Neural cell (in vitro differentiated cells): ENCODE measurements around the gene RBM4B. TPM values are rescaled to one million over a fixed set of nuclear protein-coding genes. Genes with fewer than 3 reads are reported as not detected.

Source experiments
- H2AFZ ChIP-seq: fragments of 200-600, 300-800 bp; sonication (generic), shearing (Covaris generic); 2 replicates; pipeline ENCODE4 v1.6.0; 2014; ENCODE audit warnings: low read depth, mild to moderate bottlenecking, antibody characterized with exemption, low read length, moderate library complexity
- H3F3A ChIP-seq: fragments of 200-600 bp; shearing (Covaris generic); 2 replicates; pipeline ENCODE4 v1.6.1; 2016; ENCODE audit warnings: mild to moderate bottlenecking, moderate library complexity, mixed read lengths, antibody characterized with exemption, low read length; ENCODE audit not compliant: insufficient read depth, poor library complexity, severe bottlenecking
- H3K27ac ChIP-seq: fragments of 200-600, 300-800 bp; sonication (generic), shearing (Covaris generic); 2 replicates; pipeline ENCODE4 v1.5.1; 2014; ENCODE audit warnings: mild to moderate bottlenecking, low read length, moderate library complexity
- H3K27me3 ChIP-seq: fragments of 300-800, 200-600 bp; sonication (generic), shearing (Covaris generic); 2 replicates; pipeline ENCODE4 v1.6.0; 2014; ENCODE audit warnings: mild to moderate bottlenecking, low read depth, low read length, moderate library complexity; ENCODE audit not compliant: insufficient read depth
- H3K36me3 ChIP-seq: fragments of 300-800, 200-600 bp; sonication (generic), shearing (Covaris generic); 2 replicates; pipeline ENCODE4 v1.5.1; 2014; ENCODE audit warnings: mild to moderate bottlenecking, antibody characterized with exemption, low read length, moderate library complexity; ENCODE audit not compliant: insufficient read depth
- H3K4me2 ChIP-seq: fragments of 300-800, 200-600 bp; sonication (generic), shearing (Covaris generic); 2 replicates; pipeline ENCODE4 v1.6.0; 2014; ENCODE audit warnings: mild to moderate bottlenecking, low read length
- H3K4me3 ChIP-seq: fragments of 300-800, 200-600 bp; sonication (generic), shearing (Covaris generic); 2 replicates; pipeline ENCODE4 v1.5.1; 2014; ENCODE audit warnings: mild to moderate bottlenecking, low read length, moderate library complexity
- H3K79me2 ChIP-seq: fragments of 200-600 bp; shearing (Covaris generic); replicated peaks from 2 replicates; pipeline ENCODE4 v1.6.0; 2014; ENCODE audit warnings: mild to moderate bottlenecking, low read length, moderate library complexity; ENCODE audit not compliant: insufficient read depth
- H3K9ac ChIP-seq: fragments of 300-800, 200-600 bp; sonication (generic), shearing (Covaris generic); 2 replicates; pipeline ENCODE4 v1.6.1; 2016; ENCODE audit warnings: mild to moderate bottlenecking, low read length, mixed read lengths
- H3K9me2 ChIP-seq: fragments of 200-600 bp; shearing (Covaris generic); 2 replicates; pipeline ENCODE4 v1.6.1; 2016; ENCODE audit warnings: mild to moderate bottlenecking, low read length, mixed read lengths; ENCODE audit not compliant: insufficient read depth
- H3K9me3 ChIP-seq: fragments of 200-600, 300-800 bp; sonication (generic), shearing (Covaris generic); 2 replicates; pipeline ENCODE4 v1.6.1; 2016; ENCODE audit warnings: mild to moderate bottlenecking, mixed run types, low read length, moderate library complexity, mixed read lengths
- H4K20me1 ChIP-seq: fragments of 200-600 bp; shearing (Covaris generic); 2 replicates; pipeline ENCODE4 v1.6.1; 2016; ENCODE audit warnings: mild to moderate bottlenecking, mixed run types; ENCODE audit not compliant: insufficient read depth
- EP300 ChIP-seq: fragments of 450-650 bp; conservative IDR thresholded peaks from 2 replicates; pipeline ENCODE4 v1.6.1; 2014; ENCODE audit warnings: antibody characterized with exemption, mild to moderate bottlenecking, moderate library complexity; ENCODE audit not compliant: poor library complexity, severe bottlenecking
- EZH2 ChIP-seq: fragments of 200-600, 300-800 bp; shearing (Covaris generic), sonication (generic); IDR thresholded peaks from 2 replicates; pipeline ENCODE4 v1.6.1; 2014; ENCODE audit warnings: antibody characterized with exemption, low read length, borderline replicate concordance, mild to moderate bottlenecking; ENCODE audit not compliant: insufficient read depth, poor library complexity, severe bottlenecking
- MXI1 ChIP-seq: fragments of 450-650 bp; conservative IDR thresholded peaks from 2 replicates; pipeline ENCODE4 v1.6.1; 2014; ENCODE audit warnings: antibody characterized with exemption, mild to moderate bottlenecking; ENCODE audit not compliant: poor library complexity, severe bottlenecking
- POLR2AphosphoS5 ChIP-seq: IDR thresholded peaks from 2 replicates; pipeline ENCODE4 v1.6.1; 2012
- RAD21 ChIP-seq: fragments of 450-650 bp; conservative IDR thresholded peaks from 2 replicates; pipeline ENCODE4 v1.6.1; 2014; ENCODE audit warnings: antibody characterized with exemption, mild to moderate bottlenecking, moderate library complexity
- REST ChIP-seq: IDR thresholded peaks from 2 replicates; pipeline ENCODE4 v1.6.1; 2012; ENCODE audit warnings: borderline replicate concordance
- SMC3 ChIP-seq: fragments of 450-650 bp; conservative IDR thresholded peaks from 2 replicates; pipeline ENCODE4 v1.6.1; 2014; ENCODE audit warnings: antibody characterized with exemption, mild to moderate bottlenecking, moderate library complexity; ENCODE audit not compliant: poor library complexity
- TAF1 ChIP-seq: IDR thresholded peaks from 2 replicates; pipeline ENCODE4 v1.6.1; 2012; ENCODE audit warnings: low read depth
- polyA plus RNA-seq: library from polyadenylated mRNA; depleted of rRNA; stranded (reverse); fragments of >200 nt; gene quantifications from 2 replicates; pipeline ENCODE4 v1.2.3, GENCODE V29; 2014
- TF ChIP-seq, protein P1 (sequence below): fragments of 450-650 bp; IDR thresholded peaks from 2 replicates; pipeline ENCODE4 v1.5.1; 2014; ENCODE audit warnings: antibody characterized with exemption, mild to moderate bottlenecking, moderate library complexity; ENCODE audit not compliant: poor library complexity, severe bottlenecking

The RBM4B gene
- polyA plus RNA-seq, 1 donor from 2014 or later = 197 TPM

DNA sequence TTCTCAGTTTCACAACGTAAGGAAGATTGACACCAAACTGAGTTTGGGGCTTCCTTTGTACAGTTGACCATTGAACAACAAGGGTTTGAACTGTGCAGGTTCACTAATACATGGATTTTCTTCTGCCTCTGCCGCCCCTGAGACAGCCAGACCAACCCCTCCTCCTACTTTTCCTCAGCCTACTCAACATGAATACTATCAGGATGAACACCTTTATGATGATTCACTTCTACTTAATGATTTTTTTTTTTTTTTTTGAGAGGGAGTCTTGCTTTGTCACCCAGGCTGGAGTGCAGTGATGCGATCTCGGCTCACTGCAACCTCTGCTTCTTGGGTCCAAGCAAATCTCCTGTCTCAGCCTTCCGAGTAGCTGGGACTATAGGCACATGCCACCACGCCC lies 24.6 kb downstream of the RBM4B start:
- H4K20me1 ChIP-seq = peaks cover 6% of the 10 kb centered on the region
- no peak overlapping the region for H3K9ac ChIP-seq
- no peak overlapping the region for H3K4me3 ChIP-seq
- no peaks in the 10 kb centered on the region for H3F3A ChIP-seq
- H3K79me2 ChIP-seq = peaks cover 50% of the 10 kb centered on the region
- H3K27ac ChIP-seq = no peak overlapping the region
- TF ChIP-seq EP300 (no peak), EZH2 (no peak), REST (no peak), SMC3 (no peak), TAF1 (no peak), POLR2AphosphoS5 (no peak)
- TF ChIP-seq, protein P1, sequence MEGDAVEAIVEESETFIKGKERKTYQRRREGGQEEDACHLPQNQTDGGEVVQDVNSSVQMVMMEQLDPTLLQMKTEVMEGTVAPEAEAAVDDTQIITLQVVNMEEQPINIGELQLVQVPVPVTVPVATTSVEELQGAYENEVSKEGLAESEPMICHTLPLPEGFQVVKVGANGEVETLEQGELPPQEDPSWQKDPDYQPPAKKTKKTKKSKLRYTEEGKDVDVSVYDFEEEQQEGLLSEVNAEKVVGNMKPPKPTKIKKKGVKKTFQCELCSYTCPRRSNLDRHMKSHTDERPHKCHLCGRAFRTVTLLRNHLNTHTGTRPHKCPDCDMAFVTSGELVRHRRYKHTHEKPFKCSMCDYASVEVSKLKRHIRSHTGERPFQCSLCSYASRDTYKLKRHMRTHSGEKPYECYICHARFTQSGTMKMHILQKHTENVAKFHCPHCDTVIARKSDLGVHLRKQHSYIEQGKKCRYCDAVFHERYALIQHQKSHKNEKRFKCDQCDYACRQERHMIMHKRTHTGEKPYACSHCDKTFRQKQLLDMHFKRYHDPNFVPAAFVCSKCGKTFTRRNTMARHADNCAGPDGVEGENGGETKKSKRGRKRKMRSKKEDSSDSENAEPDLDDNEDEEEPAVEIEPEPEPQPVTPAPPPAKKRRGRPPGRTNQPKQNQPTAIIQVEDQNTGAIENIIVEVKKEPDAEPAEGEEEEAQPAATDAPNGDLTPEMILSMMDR = no peak
- no peaks in the 10 kb centered on the region for H3K27me3 ChIP-seq
- no peaks in the 10 kb centered on the region for H3K9me2 ChIP-seq
- H3K9me3 ChIP-seq = no peaks in the 10 kb centered on the region
- no peak overlapping the region for H2AFZ ChIP-seq
- no peak overlapping the region for H3K4me2 ChIP-seq
- H3K36me3 ChIP-seq = no peaks in the 10 kb centered on the region

DNA sequence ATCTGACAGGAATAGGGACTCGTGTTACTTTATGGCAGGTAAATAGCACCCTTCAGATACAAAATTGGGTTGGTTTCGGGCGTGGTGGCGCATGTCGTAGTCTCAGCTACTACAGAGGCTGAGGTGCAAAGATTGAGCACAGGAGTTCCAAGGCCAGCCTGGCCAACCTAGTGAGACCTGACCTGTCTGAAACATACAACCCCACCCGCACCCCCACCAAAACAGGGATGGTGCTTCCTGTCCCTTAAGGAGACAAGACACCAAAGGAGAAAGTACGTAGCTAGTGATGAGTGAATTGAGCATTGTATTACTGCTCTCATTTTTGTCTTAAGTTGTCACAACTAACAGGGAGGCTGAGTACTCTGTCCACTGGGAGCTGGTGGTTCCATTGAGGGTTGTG lies 25.0 kb downstream of the RBM4B start:
- H4K20me1 ChIP-seq = peaks cover 6% of the 10 kb centered on the region
- no peak overlapping the region for H3K4me3 ChIP-seq
- TF ChIP-seq RAD21 (no peak), POLR2AphosphoS5 (peak; percentile 17)
- H3K9me3 ChIP-seq = no peaks in the 10 kb centered on the region
- no peaks in the 10 kb centered on the region for H3K9me2 ChIP-seq
- no peak overlapping the region for H3K27ac ChIP-seq
- no peak overlapping the region for H3K9ac ChIP-seq
- H3K79me2 ChIP-seq = peaks cover 52% of the 10 kb centered on the region
- no peak overlapping the region for H2AFZ ChIP-seq
- H3K36me3 ChIP-seq = no peaks in the 10 kb centered on the region
- no peaks in the 10 kb centered on the region for H3F3A ChIP-seq
- H3K27me3 ChIP-seq = no peaks in the 10 kb centered on the region
- no peak overlapping the region for H3K4me2 ChIP-seq

DNA sequence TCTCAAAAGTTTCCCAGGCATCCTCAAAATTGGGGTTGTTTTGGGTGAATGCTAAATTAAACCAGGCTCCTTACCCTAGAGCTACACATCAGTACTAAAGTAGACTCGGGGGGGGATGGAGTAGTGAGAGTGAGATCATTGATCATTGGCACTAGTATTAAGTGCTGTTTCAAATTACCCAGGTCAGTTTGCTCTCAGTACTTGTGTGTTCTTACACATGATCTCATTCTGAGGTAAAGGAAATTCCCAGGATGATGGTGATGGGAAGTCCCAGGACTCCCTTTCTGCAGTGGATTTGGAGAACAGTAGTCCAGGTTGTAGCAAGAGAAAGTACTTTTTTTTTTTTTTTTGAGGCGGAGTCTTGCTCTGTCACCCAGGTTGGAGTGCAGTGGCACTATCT lies 26.7 kb downstream of the RBM4B start:
- no peak overlapping the region for H3K4me3 ChIP-seq
- TF ChIP-seq REST = no peak
- no peak for TF ChIP-seq SMC3
- no peak for TF ChIP-seq RAD21
- TF ChIP-seq, protein P1 = no peak
- no peak for TF ChIP-seq MXI1
- no peak for TF ChIP-seq EZH2
- TF ChIP-seq POLR2AphosphoS5 = no peak
- TF ChIP-seq EP300 = no peak
- TF ChIP-seq TAF1 = no peak

More for the DNA sequence above, 26.7 kb downstream of the RBM4B start:
- Histone ChIP-seq H3K4me2 (no peak overlapping the region), H4K20me1 (peaks cover 22% of the 10 kb centered on the region), H3K9ac (no peak overlapping the region), H3K9me3 (no peaks in the 10 kb centered on the region), H2AFZ (no peak overlapping the region), H3K36me3 (peaks cover 10% of the 10 kb centered on the region), H3F3A (no peaks in the 10 kb centered on the region), H3K27ac (no peak overlapping the region), H3K79me2 (peaks cover 68% of the 10 kb centered on the region), H3K9me2 (no peaks in the 10 kb centered on the region), H3K27me3 (no peaks in the 10 kb centered on the region)
